Activated CD8-positive, alpha-beta memory T cell treated with anti-CD3 and anti-CD28 coated beads for 36 hours (primary cell): ENCODE measurements around the gene DUS2. TPM values are rescaled to one million over a fixed set of nuclear protein-coding genes. Genes with fewer than 3 reads are reported as not detected.
"Not testable (repeated sequence)": the region's sequence is repeated elsewhere in the genome, so short reads cannot be mapped to it uniquely, and the experiment has no call there.

Experiments
- CTCF ChIA-PET: fragments of 350-600 bp; sonication (Branson Sonifier 250); formaldehyde crosslinking; loops from one replicate; lab custom pipeline; 2021; ENCODE audit warnings: antibody characterized with exemption; lab: Charles Lee
- POLR2A ChIA-PET: fragments of 350-600 bp; sonication (Branson Sonifier 250); formaldehyde crosslinking; loops from one replicate; lab custom pipeline; 2021; ENCODE audit warnings: antibody characterized with exemption; lab: Charles Lee
- total RNA-seq, 2 experiments: library from RNA; stranded (reverse); gene quantifications; one replicate each; pipeline ENCODE4 v1.2.3, GENCODE V29; 2021

DUS2 gene
- total RNA-seq, 2 experiments from 2014 or later: 37.1 to 40.3 TPM

- ChIA-PET POLR2A (interaction anchor here (0.6 kb wide), 1 partner anchor 47 kb away, joined by 3 read pairs; no protein-coding TSS in a partner anchor), CTCF (interaction anchor here (0.7 to 2.7 kb wide), 8 partner anchors 9 to 236 kb away, joined by 3 to 7 read pairs (median 3); partner anchors contain the start of genes DDX28, DPEP2NB and DUS2)
Measured at GRCh38 chr16:67994040-67994408, 29.1 kb upstream of the DUS2 start.

DNA sequence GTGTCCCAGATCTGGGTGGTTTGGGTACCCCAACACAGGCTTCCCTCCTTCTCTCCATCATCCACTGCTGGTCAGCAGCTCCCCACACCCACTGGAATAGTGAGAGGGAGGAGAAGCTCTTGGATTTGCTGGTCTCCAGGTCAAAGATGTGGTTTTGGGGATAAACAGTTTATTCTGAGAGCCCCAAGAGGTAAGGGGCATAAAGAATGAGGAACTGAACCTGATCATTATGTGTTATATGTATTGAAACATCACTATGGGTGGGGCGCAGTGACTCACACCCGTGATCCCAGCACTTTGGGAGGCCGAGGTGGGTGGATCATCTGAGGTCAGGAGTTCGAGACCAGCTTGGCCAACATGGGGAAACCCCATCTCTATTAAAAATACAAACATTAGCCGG lies 27.7 kb upstream of the DUS2 start:
- ChIA-PET POLR2A (no interaction called here), CTCF (interaction anchor here (1.0 to 2.7 kb wide), 3 partner anchors 11 to 235 kb away, joined by 3 to 7 read pairs (median 4); no protein-coding TSS in a partner anchor)

DNA sequence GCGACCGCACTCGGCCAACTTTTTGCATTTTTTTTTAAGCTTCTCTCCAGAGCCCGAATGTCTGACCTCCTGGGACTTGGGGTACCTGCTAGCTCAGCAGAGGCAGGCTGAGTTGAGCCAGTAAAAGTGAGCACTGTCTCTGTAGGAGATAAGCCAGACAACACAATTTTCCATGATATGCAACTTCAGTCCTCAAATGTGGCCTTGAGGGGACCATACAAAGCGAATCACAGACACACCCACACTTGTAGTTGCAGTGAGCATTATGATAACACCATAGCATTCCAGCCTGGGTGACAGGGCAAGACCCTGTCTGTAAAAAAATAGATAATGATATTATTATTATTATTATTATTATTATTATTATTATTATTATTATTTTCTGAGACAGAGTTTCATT lies 26.4 kb upstream of the DUS2 start:
- ChIA-PET CTCF (interaction anchor here (1.2 kb wide), 1 partner anchor 26 kb away, joined by 3 read pairs; the partner anchor contains the start of genes DDX28 and DUS2), POLR2A (no interaction called here)

DNA sequence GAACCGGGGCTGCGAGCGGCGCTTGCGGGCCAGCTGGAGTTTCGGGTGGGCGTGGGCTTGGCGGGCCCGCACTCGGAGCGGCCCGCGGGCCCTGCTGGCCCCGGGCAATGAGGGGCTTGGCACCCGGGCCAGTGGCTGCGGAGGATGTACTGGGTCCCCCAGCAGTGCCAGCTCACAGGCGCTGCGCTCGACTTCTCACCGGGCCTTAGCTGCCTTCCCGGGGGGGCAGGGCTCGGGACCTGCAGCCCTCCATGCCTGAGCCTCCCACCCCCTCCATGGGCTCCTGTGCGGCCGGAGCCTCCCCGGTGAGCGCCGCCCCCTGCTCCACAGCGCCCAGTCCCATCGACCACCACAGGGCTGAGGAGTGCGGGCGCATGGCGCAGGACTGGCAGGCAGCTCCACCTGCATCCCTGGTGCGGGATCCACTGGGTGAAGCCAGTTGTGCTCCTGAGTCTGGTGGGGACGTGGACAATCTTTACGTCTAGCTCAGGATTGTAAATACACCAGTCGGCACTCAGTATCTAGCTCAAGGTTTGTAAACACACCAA lies 24.8 kb upstream of the DUS2 start:
- ChIA-PET POLR2A (interaction anchor here (0.5 to 1.4 kb wide), 4 partner anchors 25 to 1476 kb away, joined by 3 to 6 read pairs (median 3); partner anchors contain the start of genes DDX28 and DUS2), CTCF (interaction anchor here (0.6 to 1.4 kb wide), 4 partner anchors 10 to 59 kb away, joined by 3 to 5 read pairs (median 4); partner anchors contain the start of gene DPEP3)

GRCh38 chr16:67998779-67999688 lies 24.1 kb upstream of the DUS2 start, which contains the start of gene DPEP2:
DPEP2 (minus strand) TSS chr16:67999484; CDS start chr16:67993212, 6,272 bp downstream.
- CTCF ChIA-PET: interaction anchor here (0.6 to 1.4 kb wide), 4 partner anchors 10 to 58 kb away, joined by 3 to 5 read pairs (median 4); partner anchors contain the start of gene DPEP3
- POLR2A ChIA-PET: interaction anchor here (0.6 to 1.4 kb wide), 3 partner anchors 24 to 1476 kb away, joined by 3 to 6 read pairs (median 3); partner anchors contain the start of genes DDX28 and DUS2

GRCh38 chr16:67999985-68000384 lies 23.1 kb upstream of the DUS2 start:
- ChIA-PET POLR2A (no interaction called here), CTCF (interaction anchor here (0.7 kb wide), 1 partner anchor 1339 kb away, joined by 4 read pairs; no protein-coding TSS in a partner anchor)

GRCh38 chr16:68000450-68000849 lies 22.6 kb upstream of the DUS2 start:
- ChIA-PET CTCF (interaction anchor here (0.7 to 1.8 kb wide), 2 partner anchors 41 to 1340 kb away, joined by 4 to 6 read pairs; no protein-coding TSS in a partner anchor), POLR2A (no interaction called here)

- CTCF ChIA-PET: interaction anchor here (0.7 to 1.1 kb wide), 3 partner anchors 8 to 37 kb away, joined by 3 read pairs; no protein-coding TSS in a partner anchor
- POLR2A ChIA-PET: interaction anchor here (0.6 to 2.2 kb wide), 2 partner anchors 20 to 1624 kb away, joined by 3 to 11 read pairs; partner anchors contain the start of genes DDX28 and DUS2
Measured at GRCh38 chr16:68003031-68003430, 20.1 kb upstream of the DUS2 start.

- ChIA-PET POLR2A (interaction anchor here (0.6 to 1.5 kb wide), 4 partner anchors 17 to 280 kb away, joined by 3 to 6 read pairs (median 5); partner anchors contain the start of genes DDX28 and DUS2), CTCF (interaction anchor here (0.6 to 1.4 kb wide), 6 partner anchors 13 to 481 kb away, joined by 3 to 8 read pairs (median 4); partner anchors contain the start of genes DDX28, DUS2 and ESRP2)
Measured at GRCh38 chr16:68005211-68005610, 17.9 kb upstream of the DUS2 start.

DNA sequence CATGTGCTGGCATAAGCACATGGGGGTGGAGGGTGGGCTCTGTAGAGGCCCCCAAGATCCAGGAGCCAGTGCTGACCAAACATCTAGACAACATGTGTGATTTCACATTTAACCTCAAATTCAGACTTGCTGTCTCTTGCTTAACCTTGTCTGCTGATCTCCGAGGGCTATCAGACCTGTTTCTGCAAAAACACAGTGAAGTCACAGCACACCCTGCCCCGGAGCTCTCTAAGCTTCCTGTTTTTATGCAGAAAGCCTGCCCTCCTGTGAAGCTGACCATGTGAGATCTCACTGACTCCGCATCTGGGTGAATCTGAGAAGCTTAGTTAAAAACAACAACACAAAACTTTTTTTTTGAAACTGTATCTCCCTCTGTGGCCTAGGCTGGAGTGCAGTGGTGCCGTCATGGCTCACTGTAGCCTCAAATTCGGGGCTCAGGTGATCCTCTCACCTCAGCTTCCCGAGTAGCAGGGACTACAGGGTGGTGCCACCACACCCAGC lies 17.2 kb upstream of the DUS2 start:
- CTCF ChIA-PET: interaction anchor here (0.6 to 1.4 kb wide), 5 partner anchors 11 to 482 kb away, joined by 3 to 8 read pairs (median 4); partner anchors contain the start of genes DDX28, DUS2 and ESRP2
- POLR2A ChIA-PET: interaction anchor here (0.6 to 1.5 kb wide), 5 partner anchors 16 to 280 kb away, joined by 3 to 6 read pairs (median 3); partner anchors contain the start of genes DDX28 and DUS2

GRCh38 chr16:68009157-68009735 lies 13.8 kb upstream of the DUS2 start:
- POLR2A ChIA-PET: no interaction called here
- CTCF ChIA-PET: interaction anchor here (1.6 kb wide), 1 partner anchor 10 kb away, joined by 4 read pairs; the partner anchor contains the start of gene DPEP2

GRCh38 chr16:68009872-68010271 lies 13.2 kb upstream of the DUS2 start:
- POLR2A ChIA-PET: not testable (repeated sequence)
- CTCF ChIA-PET: interaction anchor here (1.5 kb wide), 1 partner anchor 7 kb away, joined by 3 read pairs; no protein-coding TSS in a partner anchor

GRCh38 chr16:68013440-68013839 lies 9.6 kb upstream of the DUS2 start:
- ChIA-PET POLR2A (no interaction called here), CTCF (interaction anchor here (1.2 kb wide), 1 partner anchor 15 kb away, joined by 3 read pairs; no protein-coding TSS in a partner anchor)

- ChIA-PET POLR2A (no interaction called here), CTCF (interaction anchor here (0.6 to 2.8 kb wide), 3 partner anchors 10 to 25 kb away, joined by 3 to 9 read pairs (median 3); no protein-coding TSS in a partner anchor)
Measured at GRCh38 chr16:68015681-68016080, 7.4 kb upstream of the DUS2 start, which contains the start of gene DPEP2NB. DPEP2NB (minus strand) TSS chr16:68015911; CDS start chr16:68015770, 141 bp downstream.

DNA sequence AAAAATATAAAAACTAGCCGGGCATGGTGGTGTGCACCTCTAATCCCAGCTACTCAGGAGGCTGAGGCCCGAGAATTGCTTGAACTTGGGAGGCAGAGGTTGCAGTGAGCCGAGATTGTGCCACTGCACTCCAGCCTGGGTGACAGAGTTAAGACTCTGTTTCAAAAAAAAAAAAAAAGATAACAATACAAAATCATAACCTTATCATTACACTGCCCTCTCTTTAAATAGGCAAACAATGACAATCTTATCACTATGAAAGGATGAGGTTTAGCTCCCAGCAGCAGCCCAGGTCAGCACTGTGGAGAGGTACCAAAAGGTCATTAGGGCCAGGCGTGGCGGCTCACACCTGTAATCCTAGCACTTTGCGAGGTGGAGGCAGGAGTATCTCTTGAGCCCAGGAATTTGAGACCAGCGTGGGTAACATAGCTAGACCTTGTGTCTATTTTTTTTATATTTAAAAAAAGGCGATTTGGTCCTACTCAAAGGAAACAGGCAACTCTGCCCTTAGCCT lies 3.9 kb upstream of the DUS2 start:
- ChIA-PET CTCF (no interaction called here), POLR2A (no interaction called here)

- ChIA-PET CTCF (interaction anchor here (1.5 kb wide), 1 partner anchor 147 kb away, joined by 3 read pairs; no protein-coding TSS in a partner anchor), POLR2A (interaction anchor here (1.7 kb wide), 1 partner anchor 16 kb away, joined by 5 read pairs; no protein-coding TSS in a partner anchor)
Measured at GRCh38 chr16:68021490-68021889, 1.6 kb upstream of the DUS2 start.

- CTCF ChIA-PET: interaction anchor here (0.7 to 2.3 kb wide), 6 partner anchors 16 to 148 kb away, joined by 3 to 8 read pairs (median 4); no protein-coding TSS in a partner anchor
- POLR2A ChIA-PET: interaction anchor here (0.6 to 1.9 kb wide), 5 partner anchors 10 to 58 kb away, joined by 4 to 11 read pairs (median 5); no protein-coding TSS in a partner anchor
Measured at GRCh38 chr16:68022278-68022727, 781 bp upstream of the DUS2 start.
